HepG2 (cell line): ENCODE data around the gene LLGL2. TPM values are rescaled to one million over a fixed set of nuclear protein-coding genes. Genes with fewer than 3 reads are reported as not detected.
A peak's percentile ranks its signal among the peaks of the same experiment; 100 is the strongest.

Experiments
- RBFOX2 ChIP-seq: fragments of 200-400 bp; formaldehyde crosslinking; IDR thresholded peaks from 2 replicates; pipeline ENCODE4 v1.6.1; 2017; ENCODE audit warnings: low read depth, mild to moderate bottlenecking, low read length
- RNF2 ChIP-seq: fragments of 450-650 bp; conservative IDR thresholded peaks from 2 replicates; pipeline ENCODE4 v1.6.1; 2016; ENCODE audit warnings: low read depth
- SSRP1 ChIP-seq: IDR thresholded peaks from 2 replicates; pipeline ENCODE4 v1.6.1; 2016; ENCODE audit warnings: control low read depth
- ZNF30 ChIP-seq: sonication (generic); formaldehyde crosslinking; IDR thresholded peaks from 2 replicates; pipeline ENCODE4 v1.5.0; 2020; ENCODE audit warnings: mild to moderate bottlenecking, missing genetic modification reagents
- ZNF431 ChIP-seq: sonication (generic); formaldehyde crosslinking; IDR thresholded peaks from 2 replicates; pipeline ENCODE4 v1.9.0; 2022; ENCODE audit warnings: missing genetic modification reagents, low read depth, mild to moderate bottlenecking, borderline replicate concordance
- ZNF564 ChIP-seq: sonication (generic); formaldehyde crosslinking; IDR thresholded peaks from 2 replicates; pipeline ENCODE4 v1.8.1; 2023; ENCODE audit warnings: mild to moderate bottlenecking, missing genetic modification reagents
- ZNF777 ChIP-seq: sonication (generic); formaldehyde crosslinking; IDR thresholded peaks from 2 replicates; pipeline ENCODE4 v1.4.0; 2020; ENCODE audit warnings: missing genetic modification reagents
- ZNF792 ChIP-seq: IDR thresholded peaks from 2 replicates; pipeline ENCODE4 v1.6.1; 2016
- polyA plus RNA-seq, 8 experiments: library from polyadenylated mRNA; depleted of rRNA in 3 of 8; stranded (reverse) in 7 of 8; unstranded in 1 of 8; fragments of >200 nt; fragmentation: Illumina TruSeq in 4 of 8; extraction: Trizol in 4 of 8; gene quantifications; 2 replicates each; pipeline versions ENCODE4 v1.2.1 to v1.2.3, GENCODE V29; 2011 to 2016; ENCODE audit warnings: low read depth in 4 of 8, missing spikeins in 1 of 8, mixed read lengths in 1 of 8; ENCODE audit not compliant: insufficient read depth in 1 of 8
- total RNA-seq, 5 experiments: library from RNA; depleted of rRNA; stranded (reverse); fragments of >200 nt; fragmentation: Illumina TruSeq; extraction: Trizol; gene quantifications; 2 replicates each; pipeline ENCODE4 v1.2.3, GENCODE V29; 2016; ENCODE audit warnings: low read depth in 1 of 5
- TF ChIP-seq, protein P1 (sequence below): sonication (generic); formaldehyde crosslinking; IDR thresholded peaks from 2 replicates; pipeline ENCODE4 v1.9.0; 2022; ENCODE audit warnings: missing genetic modification reagents, mild to moderate bottlenecking, borderline replicate concordance
- TF ChIP-seq, protein P2 (sequence below): sonication (generic); formaldehyde crosslinking; IDR thresholded peaks from 2 replicates; pipeline ENCODE4 v1.4.0; 2020; ENCODE audit warnings: missing genetic modification reagents, mild to moderate bottlenecking, borderline replicate concordance
- TF ChIP-seq, protein P3 (sequence below): sonication (generic); formaldehyde crosslinking; IDR thresholded peaks from 2 replicates; pipeline ENCODE4 v1.8.0; 2022; ENCODE audit warnings: low read depth, missing genetic modification reagents
- TF ChIP-seq, protein P4 (sequence below): sonication (generic); formaldehyde crosslinking; IDR thresholded peaks from 2 replicates; pipeline ENCODE4 v1.5.0; 2020; ENCODE audit warnings: mild to moderate bottlenecking, missing genetic modification reagents, borderline replicate concordance
- TF ChIP-seq, protein P5 (sequence below): sonication (generic); formaldehyde crosslinking; IDR thresholded peaks from 2 replicates; pipeline ENCODE4 v1.4.0; 2020; ENCODE audit warnings: missing genetic modification reagents, mild to moderate bottlenecking, borderline replicate concordance
- TF ChIP-seq, protein P6 (sequence below): sonication (generic); formaldehyde crosslinking; IDR thresholded peaks from 2 replicates; pipeline ENCODE4 v1.4.0; 2020; ENCODE audit warnings: mild to moderate bottlenecking, missing genetic modification reagents

LLGL2 gene
- total and polyA plus RNA-seq, 2 of the 13 experiments (the other 11 are each of a cell fraction or from before 2014, with no cell fraction given) = 83.0 to 86.7 TPM

DNA sequence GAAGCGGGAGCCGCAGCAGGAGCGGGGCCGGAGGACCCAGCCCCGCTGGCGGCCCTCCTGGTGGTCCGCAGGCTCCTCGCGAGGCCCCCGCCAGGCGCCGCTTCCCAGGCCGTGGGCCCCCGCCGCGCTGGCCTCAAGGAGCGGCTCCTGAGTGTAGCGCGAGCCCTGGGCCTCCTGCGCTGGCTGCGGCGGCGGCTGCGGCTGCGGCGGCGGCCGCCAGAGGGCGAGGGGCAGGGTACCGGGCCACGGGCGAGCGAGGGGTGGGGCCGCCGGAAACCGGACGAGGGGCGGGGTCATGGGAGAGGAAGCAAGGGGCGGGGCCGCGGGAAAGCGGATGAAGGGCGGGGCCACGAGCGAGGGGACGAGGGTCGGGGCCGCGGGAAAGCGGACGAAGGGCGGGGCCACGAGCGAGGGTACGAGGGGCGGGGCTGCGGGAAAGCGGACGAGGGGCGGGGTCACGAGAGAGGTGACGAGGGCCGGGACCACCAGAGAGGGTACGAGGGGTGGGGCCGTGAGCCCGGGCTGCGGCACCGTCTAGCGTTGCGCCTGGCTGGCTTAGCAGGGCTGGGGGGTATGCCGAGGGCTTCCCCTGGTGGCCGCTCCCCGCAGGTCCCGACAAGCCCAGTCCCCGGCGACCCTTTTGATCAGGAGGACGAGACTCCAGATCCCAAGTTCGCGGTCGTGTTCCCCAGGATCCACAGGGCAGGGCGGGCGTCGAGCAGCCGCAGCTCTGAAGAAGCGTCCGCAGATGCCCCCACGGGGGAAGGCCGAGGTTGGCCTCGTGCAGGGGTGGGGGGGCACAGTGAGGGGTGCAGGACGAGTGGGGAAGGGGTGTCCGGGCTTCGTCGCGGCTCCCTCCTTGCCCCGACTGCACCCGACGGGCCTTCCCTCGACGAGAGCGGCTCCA lies 63.8 kb downstream of the LLGL2 start (continued):
- TF ChIP-seq, protein P1, sequence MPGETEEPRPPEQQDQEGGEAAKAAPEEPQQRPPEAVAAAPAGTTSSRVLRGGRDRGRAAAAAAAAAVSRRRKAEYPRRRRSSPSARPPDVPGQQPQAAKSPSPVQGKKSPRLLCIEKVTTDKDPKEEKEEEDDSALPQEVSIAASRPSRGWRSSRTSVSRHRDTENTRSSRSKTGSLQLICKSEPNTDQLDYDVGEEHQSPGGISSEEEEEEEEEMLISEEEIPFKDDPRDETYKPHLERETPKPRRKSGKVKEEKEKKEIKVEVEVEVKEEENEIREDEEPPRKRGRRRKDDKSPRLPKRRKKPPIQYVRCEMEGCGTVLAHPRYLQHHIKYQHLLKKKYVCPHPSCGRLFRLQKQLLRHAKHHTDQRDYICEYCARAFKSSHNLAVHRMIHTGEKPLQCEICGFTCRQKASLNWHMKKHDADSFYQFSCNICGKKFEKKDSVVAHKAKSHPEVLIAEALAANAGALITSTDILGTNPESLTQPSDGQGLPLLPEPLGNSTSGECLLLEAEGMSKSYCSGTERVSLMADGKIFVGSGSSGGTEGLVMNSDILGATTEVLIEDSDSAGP (CRISPR knock-in tag) = peak; percentile 31; the same call in 1 of the 2 replicates
- TF ChIP-seq, protein P2, sequence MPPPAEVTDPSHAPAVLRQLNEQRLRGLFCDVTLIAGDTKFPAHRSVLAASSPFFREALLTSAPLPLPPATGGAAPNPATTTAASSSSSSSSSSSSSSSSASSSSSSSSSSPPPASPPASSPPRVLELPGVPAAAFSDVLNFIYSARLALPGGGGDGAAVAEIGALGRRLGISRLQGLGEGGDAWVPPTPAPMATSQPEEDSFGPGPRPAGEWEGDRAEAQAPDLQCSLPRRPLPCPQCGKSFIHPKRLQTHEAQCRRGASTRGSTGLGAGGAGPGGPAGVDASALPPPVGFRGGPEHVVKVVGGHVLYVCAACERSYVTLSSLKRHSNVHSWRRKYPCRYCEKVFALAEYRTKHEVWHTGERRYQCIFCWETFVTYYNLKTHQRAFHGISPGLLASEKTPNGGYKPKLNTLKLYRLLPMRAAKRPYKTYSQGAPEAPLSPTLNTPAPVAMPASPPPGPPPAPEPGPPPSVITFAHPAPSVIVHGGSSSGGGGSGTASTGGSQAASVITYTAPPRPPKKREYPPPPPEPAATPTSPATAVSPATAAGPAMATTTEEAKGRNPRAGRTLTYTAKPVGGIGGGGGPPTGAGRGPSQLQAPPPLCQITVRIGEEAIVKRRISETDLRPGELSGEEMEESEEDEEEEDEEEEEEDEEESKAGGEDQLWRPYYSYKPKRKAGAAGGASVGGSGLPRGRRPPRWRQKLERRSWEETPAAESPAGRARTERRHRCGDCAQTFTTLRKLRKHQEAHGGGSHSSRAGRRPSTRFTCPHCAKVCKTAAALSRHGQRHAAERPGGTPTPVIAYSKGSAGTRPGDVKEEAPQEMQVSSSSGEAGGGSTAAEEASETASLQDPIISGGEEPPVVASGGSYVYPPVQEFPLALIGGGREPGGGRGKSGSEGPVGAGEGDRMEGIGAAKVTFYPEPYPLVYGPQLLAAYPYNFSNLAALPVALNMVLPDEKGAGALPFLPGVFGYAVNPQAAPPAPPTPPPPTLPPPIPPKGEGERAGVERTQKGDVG (CRISPR knock-in tag) = peak; percentile 60
- TF ChIP-seq, protein P3, sequence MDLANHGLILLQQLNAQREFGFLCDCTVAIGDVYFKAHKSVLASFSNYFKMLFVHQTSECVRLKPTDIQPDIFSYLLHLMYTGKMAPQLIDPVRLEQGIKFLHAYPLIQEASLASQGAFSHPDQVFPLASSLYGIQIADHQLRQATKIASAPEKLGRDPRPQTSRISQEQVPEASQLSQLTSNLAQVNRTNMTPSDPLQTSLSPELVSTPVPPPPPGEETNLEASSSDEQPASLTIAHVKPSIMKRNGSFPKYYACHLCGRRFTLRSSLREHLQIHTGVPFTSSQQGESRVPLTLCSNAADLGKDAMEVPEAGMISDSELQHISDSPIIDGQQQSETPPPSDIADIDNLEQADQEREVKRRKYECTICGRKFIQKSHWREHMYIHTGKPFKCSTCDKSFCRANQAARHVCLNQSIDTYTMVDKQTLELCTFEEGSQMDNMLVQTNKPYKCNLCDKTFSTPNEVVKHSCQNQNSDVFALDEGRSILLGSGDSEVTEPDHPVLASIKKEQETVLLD (CRISPR knock-in tag) = 0 out of 2 replicates have a peak, but pooled peaks have one; percentile 30
- TF ChIP-seq ZNF792 (CRISPR knock-in tag) (peak; percentile 64; the same call in 1 of the 2 replicates), ZNF30 (no peak), RNF2 (peak; percentile 73), ZNF777 (peak; percentile 68), ZNF431 (no peak; the same call in 1 of the 2 replicates), RBFOX2 (peak; percentile 75), ZNF564 (CRISPR knock-in tag) (peak; percentile 44; the same call in 1 of the 2 replicates), SSRP1 (CRISPR knock-in tag) (no peak)
- TF ChIP-seq, protein P4, sequence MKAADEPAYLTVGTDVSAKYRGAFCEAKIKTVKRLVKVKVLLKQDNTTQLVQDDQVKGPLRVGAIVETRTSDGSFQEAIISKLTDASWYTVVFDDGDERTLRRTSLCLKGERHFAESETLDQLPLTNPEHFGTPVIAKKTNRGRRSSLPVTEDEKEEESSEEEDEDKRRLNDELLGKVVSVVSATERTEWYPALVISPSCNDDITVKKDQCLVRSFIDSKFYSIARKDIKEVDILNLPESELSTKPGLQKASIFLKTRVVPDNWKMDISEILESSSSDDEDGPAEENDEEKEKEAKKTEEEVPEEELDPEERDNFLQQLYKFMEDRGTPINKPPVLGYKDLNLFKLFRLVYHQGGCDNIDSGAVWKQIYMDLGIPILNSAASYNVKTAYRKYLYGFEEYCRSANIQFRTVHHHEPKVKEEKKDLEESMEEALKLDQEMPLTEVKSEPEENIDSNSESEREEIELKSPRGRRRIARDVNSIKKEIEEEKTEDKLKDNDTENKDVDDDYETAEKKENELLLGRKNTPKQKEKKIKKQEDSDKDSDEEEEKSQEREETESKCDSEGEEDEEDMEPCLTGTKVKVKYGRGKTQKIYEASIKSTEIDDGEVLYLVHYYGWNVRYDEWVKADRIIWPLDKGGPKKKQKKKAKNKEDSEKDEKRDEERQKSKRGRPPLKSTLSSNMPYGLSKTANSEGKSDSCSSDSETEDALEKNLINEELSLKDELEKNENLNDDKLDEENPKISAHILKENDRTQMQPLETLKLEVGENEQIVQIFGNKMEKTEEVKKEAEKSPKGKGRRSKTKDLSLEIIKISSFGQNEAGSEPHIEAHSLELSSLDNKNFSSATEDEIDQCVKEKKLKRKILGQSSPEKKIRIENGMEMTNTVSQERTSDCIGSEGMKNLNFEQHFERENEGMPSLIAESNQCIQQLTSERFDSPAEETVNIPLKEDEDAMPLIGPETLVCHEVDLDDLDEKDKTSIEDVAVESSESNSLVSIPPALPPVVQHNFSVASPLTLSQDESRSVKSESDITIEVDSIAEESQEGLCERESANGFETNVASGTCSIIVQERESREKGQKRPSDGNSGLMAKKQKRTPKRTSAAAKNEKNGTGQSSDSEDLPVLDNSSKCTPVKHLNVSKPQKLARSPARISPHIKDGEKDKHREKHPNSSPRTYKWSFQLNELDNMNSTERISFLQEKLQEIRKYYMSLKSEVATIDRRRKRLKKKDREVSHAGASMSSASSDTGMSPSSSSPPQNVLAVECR = peak; percentile 64; the same call in 1 of the 2 replicates
- TF ChIP-seq, protein P5, sequence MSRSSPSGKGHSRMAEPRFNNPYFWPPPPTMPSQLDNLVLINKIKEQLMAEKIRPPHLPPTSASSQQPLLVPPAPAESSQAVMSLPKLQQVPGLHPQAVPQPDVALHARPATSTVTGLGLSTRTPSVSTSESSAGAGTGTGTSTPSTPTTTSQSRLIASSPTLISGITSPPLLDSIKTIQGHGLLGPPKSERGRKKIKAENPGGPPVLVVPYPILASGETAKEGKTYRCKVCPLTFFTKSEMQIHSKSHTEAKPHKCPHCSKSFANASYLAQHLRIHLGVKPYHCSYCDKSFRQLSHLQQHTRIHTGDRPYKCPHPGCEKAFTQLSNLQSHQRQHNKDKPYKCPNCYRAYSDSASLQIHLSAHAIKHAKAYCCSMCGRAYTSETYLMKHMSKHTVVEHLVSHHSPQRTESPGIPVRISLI (CRISPR knock-in tag) = 0 out of 2 replicates have a peak, but pooled peaks have one; percentile 16
- TF ChIP-seq, protein P6, sequence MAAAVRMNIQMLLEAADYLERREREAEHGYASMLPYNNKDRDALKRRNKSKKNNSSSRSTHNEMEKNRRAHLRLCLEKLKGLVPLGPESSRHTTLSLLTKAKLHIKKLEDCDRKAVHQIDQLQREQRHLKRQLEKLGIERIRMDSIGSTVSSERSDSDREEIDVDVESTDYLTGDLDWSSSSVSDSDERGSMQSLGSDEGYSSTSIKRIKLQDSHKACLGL = 0 out of 2 replicates have a peak, but pooled peaks have one; percentile 12
